ENCODE results near the gene WNT7B. TPM values are rescaled to one million over a fixed set of nuclear protein-coding genes. Genes with fewer than 3 reads are reported as not detected.

WNT7B gene
- total RNA-seq, 2 donors from 2014 or later = 0.19 TPM; not detected in 1

DNA sequence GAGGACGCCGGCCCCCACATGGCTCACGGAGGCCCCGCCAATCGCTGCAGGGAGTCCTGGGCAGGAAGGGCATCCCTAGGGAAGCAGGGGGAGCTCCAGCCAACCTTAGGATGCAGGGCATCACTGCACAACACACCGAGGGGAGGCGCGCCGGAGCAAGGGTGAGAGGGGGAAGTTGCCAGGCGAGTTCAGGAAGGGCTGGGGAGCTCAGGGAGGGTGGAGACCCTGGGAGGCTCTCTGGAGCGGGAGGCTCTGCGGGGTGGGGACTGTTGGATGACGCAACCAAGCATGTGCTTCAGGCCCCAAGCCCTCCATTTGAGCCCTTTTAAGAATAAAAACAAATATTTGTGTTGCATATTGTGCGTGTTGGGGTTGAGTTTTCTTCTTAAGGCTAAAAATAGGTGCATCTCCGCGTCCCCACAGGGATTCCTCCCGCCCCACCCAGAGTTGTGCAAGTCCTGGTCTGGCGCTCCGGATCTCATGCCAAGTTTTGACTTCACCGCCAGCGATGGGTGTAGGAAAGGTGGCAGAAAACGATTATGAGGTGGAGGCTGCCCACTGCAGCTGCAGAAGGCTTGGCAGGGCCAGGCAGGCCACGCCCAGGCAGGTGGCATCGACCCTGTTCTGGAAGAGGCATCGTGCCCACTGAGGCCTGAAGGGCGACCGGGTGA is 65.2 kb downstream of the WNT7B start:
- DNase-seq (ENCODE audit: low spot score) = no peak

DNA sequence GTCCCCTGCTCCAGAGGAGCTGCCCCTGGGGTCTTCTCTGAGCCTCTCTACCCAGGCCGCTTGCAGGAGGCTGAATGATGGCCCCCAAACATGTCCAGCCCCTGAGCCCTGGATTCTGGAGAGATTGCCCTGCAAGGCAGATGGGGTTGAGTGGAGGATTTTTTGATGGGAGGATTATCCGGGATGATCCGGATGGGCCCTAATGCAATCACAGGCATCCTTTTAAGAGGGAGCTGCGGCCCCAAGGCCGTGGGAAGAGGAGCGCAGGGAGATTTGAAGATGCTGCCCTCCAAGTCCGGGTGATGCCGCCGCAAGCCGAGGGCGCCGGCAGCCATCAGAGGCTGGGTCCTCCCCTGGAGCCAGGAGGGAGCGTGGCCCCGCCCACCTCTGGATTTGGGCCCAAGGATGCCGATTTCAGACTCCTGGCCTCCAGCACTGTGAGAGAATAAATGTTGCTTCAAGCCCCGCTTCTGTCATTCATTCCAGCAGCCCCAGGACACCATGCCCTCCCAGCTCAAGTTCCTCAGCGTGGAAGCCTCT is 66.0 kb downstream of the WNT7B start:
- Histone ChIP-seq H3K4me3 (no peak overlapping the region), H3K36me3 (no peaks in the 10 kb centered on the region), H3K9me3 (no peaks in the 10 kb centered on the region), H3K27ac (no peak overlapping the region), H3K27me3 (no peaks in the 10 kb centered on the region), H3K4me1 (peaks cover 0 to 23% of the 10 kb centered on the region in 2 donors)
- TF ChIP-seq, protein P1, sequence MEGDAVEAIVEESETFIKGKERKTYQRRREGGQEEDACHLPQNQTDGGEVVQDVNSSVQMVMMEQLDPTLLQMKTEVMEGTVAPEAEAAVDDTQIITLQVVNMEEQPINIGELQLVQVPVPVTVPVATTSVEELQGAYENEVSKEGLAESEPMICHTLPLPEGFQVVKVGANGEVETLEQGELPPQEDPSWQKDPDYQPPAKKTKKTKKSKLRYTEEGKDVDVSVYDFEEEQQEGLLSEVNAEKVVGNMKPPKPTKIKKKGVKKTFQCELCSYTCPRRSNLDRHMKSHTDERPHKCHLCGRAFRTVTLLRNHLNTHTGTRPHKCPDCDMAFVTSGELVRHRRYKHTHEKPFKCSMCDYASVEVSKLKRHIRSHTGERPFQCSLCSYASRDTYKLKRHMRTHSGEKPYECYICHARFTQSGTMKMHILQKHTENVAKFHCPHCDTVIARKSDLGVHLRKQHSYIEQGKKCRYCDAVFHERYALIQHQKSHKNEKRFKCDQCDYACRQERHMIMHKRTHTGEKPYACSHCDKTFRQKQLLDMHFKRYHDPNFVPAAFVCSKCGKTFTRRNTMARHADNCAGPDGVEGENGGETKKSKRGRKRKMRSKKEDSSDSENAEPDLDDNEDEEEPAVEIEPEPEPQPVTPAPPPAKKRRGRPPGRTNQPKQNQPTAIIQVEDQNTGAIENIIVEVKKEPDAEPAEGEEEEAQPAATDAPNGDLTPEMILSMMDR (IDR thresholded peaks at IDR 0.05) = no peak
- DNase-seq (ENCODE audit: low spot score) = no peak

More for the DNA sequence above, 65.2 kb downstream of the WNT7B start:
- Histone ChIP-seq H3K27me3 (no peaks in the 10 kb centered on the region), H3K36me3 (no peaks in the 10 kb centered on the region), H3K27ac (no peak overlapping the region), H3K9me3 (no peaks in the 10 kb centered on the region), H3K4me3 (no peak overlapping the region), H3K4me1 (peaks cover 0 to 18% of the 10 kb centered on the region in 2 donors)
- TF ChIP-seq, protein P1 (IDR thresholded peaks at IDR 0.05) = no peak

- H3K27me3 ChIP-seq = no peaks in the 10 kb centered on the region
- DNase-seq (ENCODE audit: low spot score) = no peak
- TF ChIP-seq, protein P1 (IDR thresholded peaks at IDR 0.05) = no peak
- H3K9me3 ChIP-seq = no peaks in the 10 kb centered on the region
- no peak overlapping the region for H3K27ac ChIP-seq
- H3K4me3 ChIP-seq = no peak overlapping the region
- H3K4me1 ChIP-seq = peaks cover 0 to 33% of the 10 kb centered on the region in 2 donors
- H3K36me3 ChIP-seq = no peaks in the 10 kb centered on the region
These were observed 68.0 kb downstream of the WNT7B start for GRCh38 chr22:45908961-45909360.

DNA sequence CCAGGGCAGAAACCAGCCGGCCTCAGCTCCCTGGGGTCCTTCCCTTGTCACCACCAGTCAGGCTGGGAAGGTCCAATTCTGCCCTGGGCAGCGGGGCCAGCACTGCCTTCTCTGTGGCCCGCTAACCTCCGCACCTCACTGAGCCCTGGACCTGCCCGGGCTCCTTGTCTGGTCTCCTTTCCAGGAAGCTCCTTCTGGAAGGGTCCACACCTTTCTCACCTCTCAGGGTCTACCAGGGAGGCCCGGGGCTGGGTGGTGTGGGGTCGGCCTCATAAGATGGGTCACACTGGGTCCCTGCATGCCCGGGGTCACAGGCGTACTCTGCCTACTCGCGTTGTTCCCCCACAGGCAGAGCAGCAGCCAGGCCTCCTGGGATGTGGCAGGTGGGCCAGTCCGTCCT is 69.0 kb downstream of the WNT7B start:
- TF ChIP-seq, protein P1 (IDR thresholded peaks at IDR 0.05) = no peak
- H3K27ac ChIP-seq = no peak overlapping the region
- no peak overlapping the region for H3K4me3 ChIP-seq
- H3K27me3 ChIP-seq = no peaks in the 10 kb centered on the region
- no peaks in the 10 kb centered on the region for H3K36me3 ChIP-seq
- H3K4me1 ChIP-seq = peaks cover 0 to 41% of the 10 kb centered on the region in 2 donors
- DNase-seq (ENCODE audit: low spot score) = no peak
- H3K9me3 ChIP-seq = no peaks in the 10 kb centered on the region

- no peak for DNase-seq (ENCODE audit: low spot score)
- Histone ChIP-seq H3K27ac (no peak overlapping the region), H3K36me3 (no peaks in the 10 kb centered on the region), H3K4me3 (no peak overlapping the region), H3K9me3 (no peaks in the 10 kb centered on the region), H3K27me3 (no peaks in the 10 kb centered on the region), H3K4me1 (peaks cover 0 to 36% of the 10 kb centered on the region in 2 donors)
- TF ChIP-seq, protein P1 (IDR thresholded peaks at IDR 0.05) = no peak
These were observed 69.6 kb downstream of the WNT7B start for GRCh38 chr22:45907378-45907777.
